Liver (tissue), 9 donors: ENCODE results near the gene ACTN3. TPM values are rescaled to one million over a fixed set of nuclear protein-coding genes. Genes with fewer than 3 reads are reported as not detected.

Source experiments
- DNase-seq: peaks from one replicate; pipeline ENCODE4 v3.0.0-alpha.2; 2017; ENCODE audit warnings: low spot score
- H3K27ac ChIP-seq, 2 donors: one replicate each; pipeline ENCODE4 v1.7.0; 2013; ENCODE audit warnings: inconsistent platforms in 2 of 2, low read length in 2 of 2, control low read depth in 1 of 2, low read depth in 1 of 2, mild to moderate bottlenecking in 1 of 2
- H3K27me3 ChIP-seq, 4 donors: one replicate each; pipeline versions ENCODE4 v1.6.1 to v1.7.0; 2013; ENCODE audit warnings: low read length in 3 of 4, inconsistent platforms in 1 of 4, mild to moderate bottlenecking in 1 of 4, moderate library complexity in 1 of 4; ENCODE audit not compliant: control insufficient read depth in 4 of 4, insufficient read depth in 4 of 4
- H3K36me3 ChIP-seq, 4 donors: one replicate each; pipeline versions ENCODE4 v1.6.1 to v1.7.0; 2013; ENCODE audit warnings: low read length in 3 of 4, mild to moderate bottlenecking in 3 of 4, low read depth in 1 of 4, moderate library complexity in 1 of 4; ENCODE audit not compliant: control insufficient read depth in 4 of 4, insufficient read depth in 3 of 4
- H3K4me1 ChIP-seq, 4 donors: one replicate each; pipeline versions ENCODE4 v1.6.1 to v1.7.0; 2013; ENCODE audit warnings: low read length in 3 of 4, mild to moderate bottlenecking in 3 of 4, moderate library complexity in 1 of 4; ENCODE audit not compliant: control insufficient read depth in 4 of 4, insufficient read depth in 4 of 4
- H3K4me3 ChIP-seq, 3 donors: one replicate each; pipeline versions ENCODE4 v1.6.1 to v1.7.0; 2013; ENCODE audit warnings: low read length in 3 of 3, control low read depth in 1 of 3, low read depth in 1 of 3, mild to moderate bottlenecking in 1 of 3
- H3K9ac ChIP-seq, 2 donors: one replicate each; pipeline ENCODE4 v1.7.0; 2013; ENCODE audit warnings: low read length in 2 of 2, mild to moderate bottlenecking in 2 of 2, moderate library complexity in 2 of 2, control low read depth in 1 of 2, low read depth in 1 of 2
- H3K9me3 ChIP-seq, 4 donors: one replicate each; pipeline versions ENCODE4 v1.6.1 to v1.7.0; 2013; ENCODE audit warnings: low read length in 3 of 4; ENCODE audit not compliant: control insufficient read depth in 4 of 4
- EGR1 ChIP-seq, 2 donors: IDR thresholded peaks; 2 replicates each; pipeline ENCODE4 v1.6.1; 2016 to 2018; ENCODE audit warnings: antibody characterized with exemption in 2 of 2, low read depth in 2 of 2
- FOXA1 ChIP-seq: IDR thresholded peaks from 2 replicates; pipeline ENCODE4 v1.6.1; 2016; ENCODE audit warnings: antibody characterized with exemption
- FOXA2 ChIP-seq: IDR thresholded peaks from 2 replicates; pipeline ENCODE4 v1.6.1; 2016; ENCODE audit warnings: antibody characterized with exemption
- GABPA ChIP-seq, 2 donors: IDR thresholded peaks in 1 of 2; conservative IDR thresholded peaks in 1 of 2; 2 replicates each; pipeline ENCODE4 v1.6.1; 2016; ENCODE audit warnings: antibody characterized with exemption in 2 of 2, mild to moderate bottlenecking in 1 of 2, moderate library complexity in 1 of 2
- HNF4A ChIP-seq, 2 donors: conservative IDR thresholded peaks; 2 replicates each; pipeline ENCODE4 v1.6.1; 2016; ENCODE audit warnings: antibody characterized with exemption in 2 of 2, mild to moderate bottlenecking in 2 of 2
- HNF4G ChIP-seq: IDR thresholded peaks from 2 replicates; pipeline ENCODE4 v1.6.1; 2016; ENCODE audit warnings: antibody characterized with exemption
- JUND ChIP-seq, 2 donors: IDR thresholded peaks; 2 replicates each; pipeline ENCODE4 v1.6.1; 2016; ENCODE audit warnings: antibody characterized with exemption in 2 of 2
- NR2F2 ChIP-seq: IDR thresholded peaks from 2 replicates; pipeline ENCODE4 v1.6.1; 2016; ENCODE audit warnings: antibody characterized with exemption
- RAD21 ChIP-seq, 2 donors: IDR thresholded peaks; 2 replicates each; pipeline ENCODE4 v1.6.1; 2016; ENCODE audit warnings: antibody characterized with exemption in 2 of 2, mild to moderate bottlenecking in 2 of 2
- RXRA ChIP-seq, 2 donors: IDR thresholded peaks; 2 replicates each; pipeline ENCODE4 v1.6.1; 2017 to 2018; ENCODE audit warnings: antibody characterized with exemption in 2 of 2, mild to moderate bottlenecking in 1 of 2
- SP1 ChIP-seq: IDR thresholded peaks from 2 replicates; pipeline ENCODE4 v1.6.1; 2018; ENCODE audit warnings: antibody characterized with exemption, mild to moderate bottlenecking
- TAF1 ChIP-seq: conservative IDR thresholded peaks from 2 replicates; pipeline ENCODE4 v1.6.1; 2016; ENCODE audit warnings: antibody characterized with exemption, mild to moderate bottlenecking
- YY1 ChIP-seq: IDR thresholded peaks from 2 replicates; pipeline ENCODE4 v1.6.1; 2016; ENCODE audit warnings: antibody characterized with exemption, mild to moderate bottlenecking
- WGBS: extraction: QIAGEN DNeasy Blood & Tissue Kit; methylation state at CpG from one replicate; pipeline ENCODE4 v1.1.7; 2013; 5-methylcytosine and 5-hydroxymethylcytosine counted together
- polyA plus RNA-seq, 2 donors: library from polyadenylated mRNA; stranded (reverse) in 1 of 2; unstranded in 1 of 2; fragments of 200-250 nt in 1 of 2; fragments of >200 nt in 1 of 2; fragmentation: Nextera tagmentation in 1 of 2; extraction: Ambion mirVana in 1 of 2; gene quantifications; one replicate each; pipeline versions ENCODE4 v1.2.1 to v1.2.3, GENCODE V29; 2013 to 2015
- total RNA-seq, 2 donors: library from RNA; depleted of rRNA; stranded (reverse); fragments of >200 nt; gene quantifications; one replicate each; pipeline ENCODE4 v1.2.3, GENCODE V29; 2014
- TF ChIP-seq, protein P1 (sequence below): IDR thresholded peaks from 2 replicates; pipeline ENCODE4 v1.6.1; 2016; ENCODE audit warnings: antibody characterized with exemption
- TF ChIP-seq, protein P2 (sequence below): IDR thresholded peaks from 2 replicates; pipeline ENCODE4 v1.6.1; 2016; ENCODE audit warnings: antibody characterized with exemption
- TF ChIP-seq, protein P3 (sequence below): fragments of 150-350 bp; IDR thresholded peaks from 2 replicates; pipeline ENCODE4 v1.5.1; 2017; ENCODE audit warnings: improper control_type of control experiment, low read depth, low read length; ENCODE audit not compliant: missing input control
- donor health status: healthy.
- donor health status: healthy.
- donor health status: healthy.
- donor health status: healthy.
- donor health status: healthy.

ACTN3 gene
- total and polyA plus RNA-seq, 4 donors: not detected

DNA sequence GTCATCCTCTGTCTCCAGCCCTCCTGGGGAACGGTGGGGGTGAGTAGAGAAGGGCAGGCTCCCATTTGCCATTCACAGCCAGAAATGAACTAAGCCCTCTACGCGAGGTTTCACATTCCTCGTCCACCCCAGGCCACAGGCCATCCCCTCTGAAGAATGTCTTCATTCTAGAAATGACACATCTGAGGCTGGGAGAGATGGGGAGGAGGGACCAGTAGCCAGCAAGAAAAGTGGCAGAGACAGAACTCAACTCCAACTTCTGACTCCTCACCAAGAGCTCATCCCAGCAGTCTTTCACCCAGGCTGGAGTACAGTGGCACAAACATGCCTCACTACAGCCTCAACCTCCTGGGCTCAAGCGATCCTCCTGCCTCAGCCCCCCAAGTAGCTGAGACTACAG is 18.3 kb downstream of the ACTN3 start:
- Histone ChIP-seq H3K27ac (no peak overlapping the region), H3K4me3 (no peak overlapping the region), H3K27me3 (no peaks in the 10 kb centered on the region), H3K9me3 (no peaks in the 10 kb centered on the region), H3K9ac (no peak overlapping the region), H3K36me3 (peaks cover 0 to 8% (median 0%) of the 10 kb centered on the region in 4 donors), H3K4me1 (peaks cover 2 to 14% (median 8%) of the 10 kb centered on the region in 4 donors)
- no peak for DNase-seq
- WGBS: 93% methylated on average over 5 of the region's 5 CpGs
- TF ChIP-seq FOXA2: no peak
- TF ChIP-seq TAF1: no peak
- TF ChIP-seq, protein P1, sequence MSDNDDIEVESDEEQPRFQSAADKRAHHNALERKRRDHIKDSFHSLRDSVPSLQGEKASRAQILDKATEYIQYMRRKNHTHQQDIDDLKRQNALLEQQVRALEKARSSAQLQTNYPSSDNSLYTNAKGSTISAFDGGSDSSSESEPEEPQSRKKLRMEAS: no peak
- TF ChIP-seq, protein P2, sequence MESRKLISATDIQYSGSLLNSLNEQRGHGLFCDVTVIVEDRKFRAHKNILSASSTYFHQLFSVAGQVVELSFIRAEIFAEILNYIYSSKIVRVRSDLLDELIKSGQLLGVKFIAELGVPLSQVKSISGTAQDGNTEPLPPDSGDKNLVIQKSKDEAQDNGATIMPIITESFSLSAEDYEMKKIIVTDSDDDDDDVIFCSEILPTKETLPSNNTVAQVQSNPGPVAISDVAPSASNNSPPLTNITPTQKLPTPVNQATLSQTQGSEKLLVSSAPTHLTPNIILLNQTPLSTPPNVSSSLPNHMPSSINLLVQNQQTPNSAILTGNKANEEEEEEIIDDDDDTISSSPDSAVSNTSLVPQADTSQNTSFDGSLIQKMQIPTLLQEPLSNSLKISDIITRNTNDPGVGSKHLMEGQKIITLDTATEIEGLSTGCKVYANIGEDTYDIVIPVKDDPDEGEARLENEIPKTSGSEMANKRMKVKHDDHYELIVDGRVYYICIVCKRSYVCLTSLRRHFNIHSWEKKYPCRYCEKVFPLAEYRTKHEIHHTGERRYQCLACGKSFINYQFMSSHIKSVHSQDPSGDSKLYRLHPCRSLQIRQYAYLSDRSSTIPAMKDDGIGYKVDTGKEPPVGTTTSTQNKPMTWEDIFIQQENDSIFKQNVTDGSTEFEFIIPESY: no peak
- no peak for TF ChIP-seq HNF4G
- no peak for TF ChIP-seq JUND (IDR thresholded peaks at IDR 0.05)
- no peak for TF ChIP-seq EGR1 (IDR thresholded peaks at IDR 0.05; ENCODE audit: low read depth in 2 of 2)

DNA sequence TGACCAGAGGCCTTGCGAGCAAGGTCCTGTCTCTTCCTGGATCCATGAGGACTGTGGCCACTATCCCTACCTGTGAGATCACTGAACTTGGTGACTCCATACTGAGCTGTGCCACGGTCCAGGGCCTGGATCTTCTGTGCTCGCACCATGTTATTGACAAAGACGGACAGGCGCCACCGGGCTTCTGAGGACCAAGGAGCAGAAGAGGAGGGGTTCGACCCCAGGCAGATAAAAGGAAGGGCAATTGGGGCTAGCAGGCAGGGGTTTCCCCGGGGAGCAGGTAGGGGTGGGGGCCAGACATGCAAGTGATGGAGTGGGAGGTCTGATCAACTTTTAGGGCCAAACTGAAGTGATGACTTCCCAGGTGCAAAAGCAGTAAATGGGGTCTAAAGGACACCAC is 19.5 kb downstream of the ACTN3 start:
- 95% methylated on average over 8 of the region's 8 CpGs for WGBS
- Histone ChIP-seq H3K9ac (no peak overlapping the region), H3K4me3 (no peak overlapping the region), H3K9me3 (no peaks in the 10 kb centered on the region), H3K36me3 (peaks cover 0 to 8% (median 0%) of the 10 kb centered on the region in 4 donors), H3K4me1 (peaks cover 2 to 14% (median 8%) of the 10 kb centered on the region in 4 donors), H3K27ac (no peak overlapping the region), H3K27me3 (no peaks in the 10 kb centered on the region)
- TF ChIP-seq YY1: no peak
- TF ChIP-seq TAF1: no peak
- TF ChIP-seq, protein P2: no peak
- no peak for TF ChIP-seq HNF4G
- no peak for TF ChIP-seq GABPA (IDR thresholded peaks at IDR 0.05 in 1 of 2, conservative IDR thresholded peaks at IDR 0.05 in 1 of 2)
- no peak for TF ChIP-seq NR2F2
- TF ChIP-seq RAD21 (IDR thresholded peaks at IDR 0.05): no peak
- TF ChIP-seq, protein P3, sequence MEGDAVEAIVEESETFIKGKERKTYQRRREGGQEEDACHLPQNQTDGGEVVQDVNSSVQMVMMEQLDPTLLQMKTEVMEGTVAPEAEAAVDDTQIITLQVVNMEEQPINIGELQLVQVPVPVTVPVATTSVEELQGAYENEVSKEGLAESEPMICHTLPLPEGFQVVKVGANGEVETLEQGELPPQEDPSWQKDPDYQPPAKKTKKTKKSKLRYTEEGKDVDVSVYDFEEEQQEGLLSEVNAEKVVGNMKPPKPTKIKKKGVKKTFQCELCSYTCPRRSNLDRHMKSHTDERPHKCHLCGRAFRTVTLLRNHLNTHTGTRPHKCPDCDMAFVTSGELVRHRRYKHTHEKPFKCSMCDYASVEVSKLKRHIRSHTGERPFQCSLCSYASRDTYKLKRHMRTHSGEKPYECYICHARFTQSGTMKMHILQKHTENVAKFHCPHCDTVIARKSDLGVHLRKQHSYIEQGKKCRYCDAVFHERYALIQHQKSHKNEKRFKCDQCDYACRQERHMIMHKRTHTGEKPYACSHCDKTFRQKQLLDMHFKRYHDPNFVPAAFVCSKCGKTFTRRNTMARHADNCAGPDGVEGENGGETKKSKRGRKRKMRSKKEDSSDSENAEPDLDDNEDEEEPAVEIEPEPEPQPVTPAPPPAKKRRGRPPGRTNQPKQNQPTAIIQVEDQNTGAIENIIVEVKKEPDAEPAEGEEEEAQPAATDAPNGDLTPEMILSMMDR: no peak
- TF ChIP-seq RXRA (IDR thresholded peaks at IDR 0.05): no peak
- no peak for TF ChIP-seq FOXA2
- no peak for TF ChIP-seq SP1
- no peak for TF ChIP-seq FOXA1
- TF ChIP-seq HNF4A (conservative IDR thresholded peaks at IDR 0.05): no peak
- no peak for DNase-seq
